PC-3 (cell line): ENCODE results near the gene SEPTIN3. TPM values are rescaled to one million over a fixed set of nuclear protein-coding genes. Genes with fewer than 3 reads are reported as not detected.

Source experiments
- ATAC-seq: fragments of 200-7000 bp; cut with Tn5 transposase; 2 replicates; pipeline ENCODE4 v1.9.1; 2020; ENCODE audit warnings: mild to moderate bottlenecking, moderate library complexity
- BruUV-seq: library from RNA; stranded (reverse); fragments of 400-500 nt; replicated peaks from 2 replicates; lab custom pipeline; 2021; lab: Mats Ljungman, UMichigan
- CTCF ChIA-PET: fragments of 300-600 bp; sonication (Branson Sonifier 250); formaldehyde crosslinking; loops from one replicate; lab custom pipeline; 2022; ENCODE audit warnings: antibody characterized with exemption; lab: Charles Lee
- POLR2A ChIA-PET: fragments of 300-600 bp; sonication (Branson Sonifier 250); formaldehyde crosslinking; loops from one replicate; lab custom pipeline; 2022; ENCODE audit warnings: antibody characterized with exemption; ENCODE audit not compliant: unreplicated experiment; lab: Charles Lee
- DNase-seq: peaks from one replicate; pipeline ENCODE4 v3.0.0-alpha.2; 2015
- H2AFZ ChIP-seq: fragments of 300-600 bp; sonication (generic); 2 replicates; pipeline ENCODE4 v1.6.0; 2016; ENCODE audit warnings: antibody characterized with exemption, low read length
- H3F3A ChIP-seq: fragments of 300-600 bp; sonication (generic); one replicate; pipeline ENCODE4 v1.6.0; 2017; ENCODE audit warnings: antibody characterized with exemption, low read length, control low read depth, mild to moderate bottlenecking; ENCODE audit not compliant: unreplicated experiment
- H3K27ac ChIP-seq: fragments of 300-600 bp; sonication (generic); 2 replicates; pipeline ENCODE4 v1.5.1; 2016; ENCODE audit warnings: mild to moderate bottlenecking, low read length
- H3K27me3 ChIP-seq: fragments of 300-600 bp; sonication (generic); 2 replicates; pipeline ENCODE4 v1.6.1; 2016; ENCODE audit warnings: low read length, mixed read lengths
- H3K36me3 ChIP-seq: fragments of 300-600 bp; sonication (generic); 2 replicates; pipeline ENCODE4 v1.6.1; 2016; ENCODE audit warnings: low read depth, mixed run types, low read length, mixed read lengths
- H3K4me1 ChIP-seq: fragments of 300-600 bp; sonication (generic); 2 replicates; pipeline ENCODE4 v1.5.1; 2016; ENCODE audit warnings: low read length; ENCODE audit not compliant: insufficient read depth
- H3K4me2 ChIP-seq: fragments of 300-600 bp; sonication (generic); 2 replicates; pipeline ENCODE4 v1.6.0; 2016; ENCODE audit warnings: low read length
- H3K4me3 ChIP-seq: fragments of 300-600 bp; sonication (generic); 2 replicates; pipeline ENCODE4 v1.5.1; 2016; ENCODE audit warnings: mild to moderate bottlenecking, low read length, mixed read lengths
- H3K79me2 ChIP-seq: fragments of 300-600 bp; sonication (generic); 2 replicates; pipeline ENCODE4 v1.6.1; 2017; ENCODE audit warnings: low read length, mixed read lengths
- H3K9ac ChIP-seq: fragments of 300-600 bp; sonication (generic); 2 replicates; pipeline ENCODE4 v1.6.0; 2016; ENCODE audit warnings: mild to moderate bottlenecking, low read length
- H3K9me2 ChIP-seq: fragments of 300-600 bp; sonication (generic); replicated peaks from 2 replicates; pipeline ENCODE4 v1.6.1; 2016; ENCODE audit warnings: mixed run types, low read length, mixed read lengths
- H3K9me3 ChIP-seq: fragments of 300-600 bp; sonication (generic); 2 replicates; pipeline ENCODE4 v1.6.1; 2016; ENCODE audit warnings: low read length, mixed read lengths
- H4K20me1 ChIP-seq: fragments of 300-600 bp; sonication (generic); 2 replicates; pipeline ENCODE4 v1.6.1; 2016; ENCODE audit warnings: low read length, mixed read lengths
- EZH2 ChIP-seq: fragments of 300-600 bp; sonication (generic); IDR thresholded peaks from one replicate; pipeline ENCODE4 v1.6.1; 2017; ENCODE audit warnings: antibody characterized with exemption, mild to moderate bottlenecking, low read length; ENCODE audit not compliant: unreplicated experiment
- EZH2phosphoT487 ChIP-seq: fragments of 300-600 bp; sonication (generic); IDR thresholded peaks from 2 replicates; pipeline ENCODE4 v1.6.1; 2018; ENCODE audit warnings: mild to moderate bottlenecking, antibody characterized with exemption, low read length, borderline replicate concordance
- intact Hi-C: fragments of 100-400 bp; cut with micrococcal nuclease; formaldehyde crosslinking; loops from 2 replicates; pipeline ENCODE4 v1.9.0; 2023
- total RNA-seq: library from RNA; depleted of rRNA; stranded (reverse); fragments of >200 nt; gene quantifications from 2 replicates; pipeline ENCODE4 v1.2.3, GENCODE V29; 2014
- TF ChIP-seq, protein P1 (sequence below): fragments of 300-600 bp; sonication (generic); conservative IDR thresholded peaks from 2 replicates; pipeline ENCODE4 v1.5.1; 2017; ENCODE audit warnings: antibody characterized with exemption, low read depth, mild to moderate bottlenecking, low read length

Gene SEPTIN3
- total RNA-seq, 1 experiment from 2014 or later = 1.2 TPM

DNA sequence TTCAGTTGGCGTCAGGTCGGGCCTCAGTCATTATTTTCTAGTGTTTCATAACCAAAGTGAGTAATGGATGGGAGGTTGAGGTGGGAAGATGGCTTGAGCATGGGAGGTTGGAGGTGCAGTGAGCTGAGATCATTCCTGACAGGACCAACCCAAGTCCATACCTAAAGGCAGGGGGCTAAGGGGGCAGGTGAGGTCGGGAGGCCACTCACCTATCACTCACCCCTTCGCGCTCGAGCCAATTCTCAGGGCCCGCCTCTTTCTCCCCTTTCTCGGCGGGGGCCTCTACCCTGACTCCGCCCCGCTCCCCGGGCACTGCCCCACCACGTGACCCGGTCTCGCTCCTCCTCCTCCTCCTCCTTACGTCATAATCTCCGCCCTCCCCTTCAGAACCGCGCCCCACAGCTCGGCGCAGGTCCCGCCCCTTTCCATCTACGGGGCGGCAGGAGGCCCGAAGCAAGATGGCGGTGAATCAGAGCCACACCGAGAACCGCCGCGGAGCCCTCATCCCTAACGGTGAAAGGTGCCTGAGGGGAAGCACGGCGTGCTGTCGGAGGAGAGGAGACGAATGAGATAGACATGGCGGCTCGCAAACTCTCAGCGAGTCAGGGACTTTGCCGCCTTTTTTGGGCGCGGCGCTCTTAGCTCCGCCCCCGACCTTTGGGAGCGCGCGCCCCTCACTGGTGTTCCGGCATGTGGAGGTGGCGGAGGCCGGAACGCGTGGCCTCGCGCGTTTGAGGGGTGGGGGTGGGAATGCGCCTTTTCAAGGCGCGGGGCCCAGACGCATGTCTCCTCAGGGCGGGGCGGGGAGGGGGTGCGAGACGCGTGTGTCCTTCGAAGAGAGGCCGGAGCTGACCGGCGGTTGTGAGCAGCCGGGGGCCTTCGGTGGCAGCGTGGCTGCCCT lies 29.4 kb downstream of the SEPTIN3 start, which contains the start of gene WBP2NL:
TSS of gene WBP2NL (plus strand) at position 428 of the 901 bp plus-strand sequence. CDS start at position 459, 31 bp downstream.
- Histone ChIP-seq H3K9me3 (no peaks in the 10 kb centered on the region), H4K20me1 (no peaks in the 10 kb centered on the region), H2AFZ (peak within 1 kb of the TSS; percentile 56), H3K79me2 (no peaks in the 10 kb centered on the region), H3K27me3 (no peaks in the 10 kb centered on the region), H3K27ac (no peak within 1 kb of the TSS), H3K4me2 (peak within 1 kb of the TSS; percentile 54), H3K36me3 (no peaks in the 10 kb centered on the region), H3K4me1 (no peaks in the 10 kb centered on the region), H3K4me3 (peak within 1 kb of the TSS; percentile 48; the same call in 1 of the 2 replicates), H3K9ac (peak within 1 kb of the TSS; percentile 40; the same call in 1 of the 2 replicates), H3F3A (no peaks in the 10 kb centered on the region), H3K9me2 (no peaks in the 10 kb centered on the region)
- no peak for TF ChIP-seq EZH2phosphoT487
- TF ChIP-seq, protein P1, sequence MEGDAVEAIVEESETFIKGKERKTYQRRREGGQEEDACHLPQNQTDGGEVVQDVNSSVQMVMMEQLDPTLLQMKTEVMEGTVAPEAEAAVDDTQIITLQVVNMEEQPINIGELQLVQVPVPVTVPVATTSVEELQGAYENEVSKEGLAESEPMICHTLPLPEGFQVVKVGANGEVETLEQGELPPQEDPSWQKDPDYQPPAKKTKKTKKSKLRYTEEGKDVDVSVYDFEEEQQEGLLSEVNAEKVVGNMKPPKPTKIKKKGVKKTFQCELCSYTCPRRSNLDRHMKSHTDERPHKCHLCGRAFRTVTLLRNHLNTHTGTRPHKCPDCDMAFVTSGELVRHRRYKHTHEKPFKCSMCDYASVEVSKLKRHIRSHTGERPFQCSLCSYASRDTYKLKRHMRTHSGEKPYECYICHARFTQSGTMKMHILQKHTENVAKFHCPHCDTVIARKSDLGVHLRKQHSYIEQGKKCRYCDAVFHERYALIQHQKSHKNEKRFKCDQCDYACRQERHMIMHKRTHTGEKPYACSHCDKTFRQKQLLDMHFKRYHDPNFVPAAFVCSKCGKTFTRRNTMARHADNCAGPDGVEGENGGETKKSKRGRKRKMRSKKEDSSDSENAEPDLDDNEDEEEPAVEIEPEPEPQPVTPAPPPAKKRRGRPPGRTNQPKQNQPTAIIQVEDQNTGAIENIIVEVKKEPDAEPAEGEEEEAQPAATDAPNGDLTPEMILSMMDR = no peak
- no peak for TF ChIP-seq EZH2
- BruUV-seq = TSS peak; percentile 38
- ChIA-PET POLR2A (no interaction called here), CTCF (no interaction called here)
- DNase-seq (peak; percentile 69), ATAC-seq (peak; percentile 60)
- intact Hi-C loops = no loop called here

DNA sequence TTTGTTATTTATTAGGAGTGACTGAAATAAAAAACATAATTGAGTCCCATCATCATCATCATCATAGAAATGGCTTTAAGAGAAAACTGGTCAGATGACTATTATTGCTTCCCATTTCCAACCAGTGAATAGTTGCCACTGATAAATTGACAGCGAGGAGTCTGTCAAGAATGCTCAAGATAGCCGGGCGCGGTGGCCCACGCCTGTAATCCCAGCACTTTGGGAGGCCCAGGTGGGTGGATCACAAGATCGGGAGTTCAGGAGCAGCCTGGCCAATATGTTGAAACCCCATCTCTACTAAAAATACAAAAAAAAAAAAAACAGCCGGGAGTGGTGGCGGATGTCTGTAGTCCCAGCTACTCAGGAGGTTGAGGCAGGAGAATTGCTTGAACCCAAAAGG lies 31.2 kb downstream of the SEPTIN3 start:
- H3K9me2 ChIP-seq = no peaks in the 10 kb centered on the region
- DNase-seq (no peak), ATAC-seq (no peak)
- H2AFZ ChIP-seq = no peak overlapping the region
- no peaks in the 10 kb centered on the region for H3K4me1 ChIP-seq
- TF ChIP-seq EZH2phosphoT487 (no peak), EZH2 (no peak)
- TF ChIP-seq, protein P1 = no peak
- intact Hi-C loops = no loop called here
- H3K4me2 ChIP-seq = no peak overlapping the region
- no peaks in the 10 kb centered on the region for H3K9me3 ChIP-seq
- H3F3A ChIP-seq = no peaks in the 10 kb centered on the region
- CTCF ChIA-PET = no interaction called here
- H3K36me3 ChIP-seq = no peaks in the 10 kb centered on the region
- H3K4me3 ChIP-seq = no peak overlapping the region
- no peak overlapping the region for H3K27ac ChIP-seq
- no peaks in the 10 kb centered on the region for H3K79me2 ChIP-seq
- no TSS peak for BruUV-seq
- H3K27me3 ChIP-seq = no peaks in the 10 kb centered on the region
- POLR2A ChIA-PET = no interaction called here
- no peak overlapping the region for H3K9ac ChIP-seq
- no peaks in the 10 kb centered on the region for H4K20me1 ChIP-seq

DNA sequence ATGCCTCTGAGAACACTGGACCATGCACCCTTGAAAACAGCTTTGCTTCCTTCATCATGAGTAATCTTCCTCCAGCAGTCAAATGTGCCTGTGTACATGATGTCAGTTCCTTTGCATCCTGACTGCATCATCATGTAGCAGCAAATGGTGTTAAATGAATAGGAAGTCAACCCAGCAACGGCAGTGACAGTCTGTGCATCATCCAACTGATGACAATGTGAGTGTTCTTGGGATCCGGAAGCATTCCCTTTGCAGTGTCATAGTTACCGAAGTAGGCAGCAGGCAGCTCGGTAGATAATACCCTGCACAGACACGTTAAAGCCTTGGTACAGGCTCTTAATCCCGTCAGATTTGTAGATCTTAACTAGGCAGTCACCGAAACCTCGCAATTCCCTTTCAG lies 31.9 kb downstream of the SEPTIN3 start:
- POLR2A ChIA-PET = no interaction called here
- CTCF ChIA-PET = no interaction called here
- BruUV-seq = no TSS peak

More for the DNA sequence above, 31.9 kb downstream of the SEPTIN3 start:
- Histone ChIP-seq H2AFZ (no peak overlapping the region), H3K27ac (no peak overlapping the region), H3K9me3 (no peaks in the 10 kb centered on the region), H3K36me3 (no peaks in the 10 kb centered on the region), H3K4me3 (no peak overlapping the region), H3K4me2 (no peak overlapping the region), H3K9ac (no peak overlapping the region), H3F3A (no peaks in the 10 kb centered on the region), H3K27me3 (no peaks in the 10 kb centered on the region), H3K4me1 (no peaks in the 10 kb centered on the region), H4K20me1 (no peaks in the 10 kb centered on the region), H3K9me2 (no peaks in the 10 kb centered on the region), H3K79me2 (no peaks in the 10 kb centered on the region)
- DNase-seq (no peak), ATAC-seq (no peak)
- intact Hi-C loops = no loop called here
- TF ChIP-seq EZH2phosphoT487 (no peak), EZH2 (no peak)
- TF ChIP-seq, protein P1 = no peak
